Mesenchymal stem cell (in vitro differentiated cells and primary cell): ENCODE data around the gene RBMS3.
A peak's percentile ranks its signal among the peaks of the same experiment; 100 is the strongest.

Experiments used
- DNase-seq: peaks from one replicate; pipeline ENCODE4 v3.0.0-alpha.2; 2013
- H2AFZ ChIP-seq: one replicate; pipeline ENCODE4 v1.6.1; 2013; ENCODE audit warnings: low read depth, mild to moderate bottlenecking, control low read depth, inconsistent platforms, low read length, moderate library complexity
- H2AK5ac ChIP-seq: 2 replicates; pipeline ENCODE4 v1.6.1; 2013; ENCODE audit warnings: low read length, moderate library complexity, mild to moderate bottlenecking, inconsistent platforms; ENCODE audit not compliant: severe bottlenecking
- H2BK120ac ChIP-seq: one replicate; pipeline ENCODE4 v1.6.1; 2013; ENCODE audit warnings: low read depth, mild to moderate bottlenecking, inconsistent platforms, low read length, moderate library complexity
- H2BK12ac ChIP-seq, 2 experiments: one replicate each; pipeline ENCODE4 v1.6.1; 2013; ENCODE audit warnings: inconsistent platforms in 2 of 2, low read length in 2 of 2, mild to moderate bottlenecking in 2 of 2, moderate library complexity in 2 of 2, control low read depth in 1 of 2
- H2BK15ac ChIP-seq: one replicate; pipeline ENCODE4 v1.6.1; 2013; ENCODE audit warnings: mild to moderate bottlenecking, low read depth, inconsistent platforms; ENCODE audit not compliant: poor library complexity, severe bottlenecking
- H2BK5ac ChIP-seq: 2 replicates; pipeline ENCODE4 v1.6.1; 2013; ENCODE audit warnings: low read depth, mild to moderate bottlenecking, low read length, control low read depth, inconsistent platforms; ENCODE audit not compliant: poor library complexity, severe bottlenecking
- H3K14ac ChIP-seq, 2 experiments: one replicate each; pipeline ENCODE4 v1.6.1; 2013; ENCODE audit warnings: inconsistent platforms in 2 of 2, low read length in 2 of 2, control low read depth in 1 of 2, mild to moderate bottlenecking in 1 of 2, moderate library complexity in 1 of 2
- H3K18ac ChIP-seq, 2 experiments: one replicate each; pipeline ENCODE4 v1.6.1; 2013; ENCODE audit warnings: inconsistent platforms in 2 of 2, low read length in 2 of 2, control low read depth in 1 of 2, low read depth in 1 of 2, mild to moderate bottlenecking in 1 of 2
- H3K23ac ChIP-seq, 2 experiments: one replicate each; pipeline ENCODE4 v1.6.1; 2013; ENCODE audit warnings: inconsistent platforms in 2 of 2, low read length in 2 of 2, mild to moderate bottlenecking in 2 of 2, moderate library complexity in 2 of 2, control low read depth in 1 of 2
- H3K27ac ChIP-seq: 2 replicates; pipeline ENCODE4 v1.5.1; 2013; ENCODE audit warnings: mild to moderate bottlenecking, moderate library complexity, low read length, control low read depth, inconsistent platforms; ENCODE audit not compliant: poor library complexity, severe bottlenecking
- H3K27me3 ChIP-seq, 2 experiments: 2 replicates each; pipeline versions ENCODE4 v1.6.1 to v1.7.0; 2013; ENCODE audit warnings: low read length in 2 of 2, mild to moderate bottlenecking in 2 of 2, moderate library complexity in 2 of 2, control low read depth in 1 of 2, inconsistent platforms in 1 of 2; ENCODE audit not compliant: control insufficient read depth in 1 of 2, insufficient read depth in 1 of 2
- H3K36me3 ChIP-seq, 2 experiments: 2 replicates each; pipeline versions ENCODE4 v1.6.1 to v1.7.0; 2013; ENCODE audit warnings: low read length in 2 of 2, control low read depth in 1 of 2, inconsistent platforms in 1 of 2, low read depth in 1 of 2, mild to moderate bottlenecking in 1 of 2; ENCODE audit not compliant: insufficient read depth in 2 of 2, control insufficient read depth in 1 of 2
- H3K4ac ChIP-seq, 2 experiments: one replicate each; pipeline ENCODE4 v1.6.1; 2013; ENCODE audit warnings: inconsistent platforms in 2 of 2, low read length in 2 of 2, mild to moderate bottlenecking in 2 of 2, moderate library complexity in 2 of 2, control low read depth in 1 of 2, low read depth in 1 of 2
- H3K4me1 ChIP-seq: 2 replicates; pipeline ENCODE4 v1.6.1; 2013; ENCODE audit warnings: low read depth, low read length, control low read depth; ENCODE audit not compliant: control insufficient read depth, insufficient read depth
- H3K4me2 ChIP-seq: 2 replicates; pipeline ENCODE4 v1.6.1; 2013; ENCODE audit warnings: low read length, mild to moderate bottlenecking, inconsistent platforms; ENCODE audit not compliant: poor library complexity, severe bottlenecking
- H3K4me3 ChIP-seq, 2 experiments: 2 replicates each; pipeline versions ENCODE4 v1.5.1 to v1.7.0; 2013; ENCODE audit warnings: low read length in 2 of 2, mild to moderate bottlenecking in 2 of 2, control low read depth in 1 of 2, low read depth in 1 of 2; ENCODE audit not compliant: insufficient read depth in 1 of 2
- H3K79me1 ChIP-seq: replicated peaks from 2 replicates; pipeline ENCODE4 v1.6.1; 2013; ENCODE audit warnings: mild to moderate bottlenecking, control low read depth, low read length, inconsistent platforms; ENCODE audit not compliant: poor library complexity, severe bottlenecking
- H3K9ac ChIP-seq: 2 replicates; pipeline ENCODE4 v1.7.0; 2013; ENCODE audit warnings: mild to moderate bottlenecking, low read length, moderate library complexity
- H3K9me3 ChIP-seq: 2 replicates; pipeline ENCODE4 v1.7.0; 2013; ENCODE audit warnings: mild to moderate bottlenecking, low read length; ENCODE audit not compliant: control insufficient read depth
- H4K8ac ChIP-seq: one replicate; pipeline ENCODE4 v1.6.1; 2013; ENCODE audit warnings: inconsistent platforms, mild to moderate bottlenecking, low read length, moderate library complexity
- H4K91ac ChIP-seq: one replicate; pipeline ENCODE4 v1.6.1; 2013; ENCODE audit warnings: mild to moderate bottlenecking, low read length, inconsistent platforms
- WGBS: methylation state at CpG from one replicate; pipeline ENCODE4 v1.1.7; 2013; ENCODE audit warnings: mixed read lengths; 5-methylcytosine and 5-hydroxymethylcytosine counted together

RBMS3 gene

GRCh38 chr3:29486917-29487316 lies 206.0 kb downstream of the RBMS3 start:
- H4K91ac ChIP-seq: no peak overlapping the region
- H3K14ac ChIP-seq: no peak overlapping the region
- no peak for DNase-seq
- H3K4me1 ChIP-seq: no peaks in the 10 kb centered on the region
- no peak overlapping the region for H3K18ac ChIP-seq
- H3K4me2 ChIP-seq: no peak overlapping the region
- H2BK120ac ChIP-seq: no peak overlapping the region
- H3K23ac ChIP-seq: no peak overlapping the region
- no peaks in the 10 kb centered on the region for H3K9me3 ChIP-seq
- no peaks in the 10 kb centered on the region for H3K27me3 ChIP-seq
- H2BK12ac ChIP-seq: no peak overlapping the region
- peak overlapping the region; percentile 39 for H3K9ac ChIP-seq
- H2AFZ ChIP-seq: no peak overlapping the region
- no peak overlapping the region for H3K4ac ChIP-seq
- H2AK5ac ChIP-seq: no peak overlapping the region
- no peak overlapping the region for H3K4me3 ChIP-seq
- H2BK15ac ChIP-seq: no peak overlapping the region
- 90% methylated on average over 1 of the region's 2 CpGs for WGBS
- peaks cover 8% of the 10 kb centered on the region for H3K79me1 ChIP-seq
- peaks cover 0 to 3% of the 10 kb centered on the region in 2 experiments for H3K36me3 ChIP-seq
- H2BK5ac ChIP-seq: no peak overlapping the region
- no peak overlapping the region for H3K27ac ChIP-seq
- H4K8ac ChIP-seq: no peak overlapping the region

- Histone ChIP-seq H3K36me3 (peaks cover 0 to 3% of the 10 kb centered on the region in 2 experiments), H3K9ac (no peak overlapping the region), H2AK5ac (no peak overlapping the region), H4K8ac (no peak overlapping the region), H3K18ac (no peak overlapping the region), H2BK15ac (no peak overlapping the region), H3K4me2 (no peak overlapping the region), H3K4me3 (no peak overlapping the region), H2BK120ac (no peak overlapping the region), H3K14ac (no peak overlapping the region), H2AFZ (no peak overlapping the region), H3K4me1 (no peaks in the 10 kb centered on the region), H3K27ac (no peak overlapping the region), H3K27me3 (no peaks in the 10 kb centered on the region), H3K4ac (no peak overlapping the region), H2BK5ac (no peak overlapping the region), H4K91ac (no peak overlapping the region), H3K79me1 (peaks cover 7% of the 10 kb centered on the region), H3K23ac (no peak overlapping the region), H3K9me3 (no peaks in the 10 kb centered on the region), H2BK12ac (no peak overlapping the region)
- no peak for DNase-seq
- WGBS: 87% methylated on average over 1 of the region's 1 CpG
These were observed 208.1 kb downstream of the RBMS3 start for GRCh38 chr3:29488922-29489321.

- Histone ChIP-seq H3K23ac (no peak overlapping the region), H3K4me1 (no peaks in the 10 kb centered on the region), H4K91ac (no peak overlapping the region), H3K4me2 (no peak overlapping the region), H3K14ac (no peak overlapping the region), H2AK5ac (no peak overlapping the region), H4K8ac (no peak overlapping the region), H3K4me3 (no peak overlapping the region), H2BK12ac (no peak overlapping the region), H2AFZ (no peak overlapping the region), H3K27me3 (no peaks in the 10 kb centered on the region), H3K27ac (no peak overlapping the region), H2BK15ac (no peak overlapping the region), H2BK120ac (no peak overlapping the region), H2BK5ac (no peak overlapping the region), H3K18ac (no peak overlapping the region), H3K4ac (no peak overlapping the region), H3K9ac (no peak overlapping the region), H3K79me1 (peaks cover 6% of the 10 kb centered on the region), H3K36me3 (peaks cover 0 to 3% of the 10 kb centered on the region in 2 experiments), H3K9me3 (no peaks in the 10 kb centered on the region)
- 100% methylated on average over 2 of the region's 3 CpGs for WGBS
- DNase-seq: no peak
These were observed 212.2 kb downstream of the RBMS3 start for GRCh38 chr3:29493109-29493508.

- H3K4ac ChIP-seq: no peak overlapping the region
- H2AK5ac ChIP-seq: no peak overlapping the region
- no peak overlapping the region for H2BK15ac ChIP-seq
- WGBS: 76% methylated on average over 4 of the region's 6 CpGs
- no peak overlapping the region for H3K14ac ChIP-seq
- no peak overlapping the region for H2BK5ac ChIP-seq
- no peak overlapping the region for H3K18ac ChIP-seq
- no peak overlapping the region for H2AFZ ChIP-seq
- H2BK120ac ChIP-seq: no peak overlapping the region
- peak overlapping the region; percentile 59 for H3K9ac ChIP-seq
- H3K36me3 ChIP-seq: peaks cover 0 to under 1% of the 10 kb centered on the region in 2 experiments
- no peak overlapping the region for H4K8ac ChIP-seq
- no peak overlapping the region for H3K4me2 ChIP-seq
- peaks cover 6% of the 10 kb centered on the region for H3K79me1 ChIP-seq
- H2BK12ac ChIP-seq: no peak overlapping the region
- H3K4me3 ChIP-seq: peak overlapping the region in 1 of 2 experiments; percentile 54
- no peaks in the 10 kb centered on the region for H3K4me1 ChIP-seq
- H3K9me3 ChIP-seq: no peaks in the 10 kb centered on the region
- no peak overlapping the region for H3K27ac ChIP-seq
- DNase-seq: peak; percentile 39
- H3K27me3 ChIP-seq: no peaks in the 10 kb centered on the region
- H3K23ac ChIP-seq: no peak overlapping the region
- no peak overlapping the region for H4K91ac ChIP-seq
These were observed 213.6 kb downstream of the RBMS3 start for GRCh38 chr3:29494305-29495036.
